Stromal cell of bone marrow (primary cell): ENCODE data around the gene CFI.
"Not testable (repeated sequence)": the region's sequence is repeated elsewhere in the genome, so short reads cannot be mapped to it uniquely, and the experiment has no call there.

Source experiments
- DNase-seq: peaks from one replicate; pipeline ENCODE4 v3.0.0-alpha.2; 2012; ENCODE audit warnings: low read depth

CFI gene

GRCh38 chr4:109795059-109795458, 6.7 kb downstream of the CFI start:
- no peak for DNase-seq

DNA sequence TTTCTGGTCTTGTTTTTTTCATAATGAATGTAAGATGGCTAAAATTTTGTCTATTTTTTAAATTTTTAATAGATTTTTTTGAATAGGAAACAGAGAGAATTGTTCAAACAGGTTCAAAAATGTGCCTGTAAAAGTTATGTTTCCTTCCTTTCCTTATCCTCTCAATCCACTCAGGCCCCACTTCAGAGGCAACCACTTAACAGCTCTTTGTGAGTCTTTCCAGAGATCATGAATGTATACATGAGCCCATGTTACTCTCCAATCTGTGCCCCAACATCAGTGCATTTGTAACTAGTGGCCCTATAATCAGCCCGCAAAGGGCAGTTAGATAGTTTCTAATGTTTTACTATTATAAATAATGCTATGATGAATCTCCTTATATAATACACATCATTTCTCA, 14.0 kb downstream of the CFI start:
- DNase-seq, result no peak

DNA sequence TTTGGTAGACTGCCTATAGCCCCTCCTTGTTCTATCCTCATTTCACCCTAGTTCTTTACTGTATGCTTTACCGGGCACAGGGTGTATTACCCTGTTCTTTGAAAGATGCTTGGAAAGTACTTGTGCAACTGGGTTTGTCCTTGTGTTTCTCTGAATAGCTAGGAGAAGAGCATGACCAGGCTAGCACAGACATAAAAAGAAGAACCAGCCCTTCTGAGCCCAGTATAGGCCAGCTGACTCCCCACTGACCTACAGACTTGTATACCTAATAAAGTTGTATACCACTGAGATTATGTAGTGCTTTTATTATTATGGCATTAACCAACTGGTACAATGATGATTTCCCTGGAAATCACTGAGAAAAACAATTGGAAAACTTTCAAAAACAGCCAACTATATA, 15.0 kb downstream of the CFI start:
- DNase-seq, result no peak

DNA sequence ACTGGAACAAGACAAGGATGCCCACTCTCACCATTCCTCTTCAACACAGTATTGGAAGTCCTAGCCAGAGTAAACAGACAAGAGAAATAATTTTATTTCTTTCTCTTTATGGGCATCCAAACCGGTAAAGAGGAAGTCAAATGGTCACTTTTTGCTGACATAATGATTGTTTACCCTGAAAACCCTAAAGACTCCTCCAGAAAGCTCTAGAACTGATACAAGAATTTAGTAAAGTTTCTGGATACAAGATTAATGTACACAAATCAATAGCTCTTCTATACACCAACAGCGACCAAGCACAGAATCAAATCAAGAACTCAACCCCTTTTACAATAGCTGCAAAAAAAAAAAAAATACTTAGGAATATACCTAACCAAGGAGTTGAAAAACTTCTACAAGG, 19.7 kb downstream of the CFI start:
- DNase-seq, result not testable (repeated sequence)

DNA sequence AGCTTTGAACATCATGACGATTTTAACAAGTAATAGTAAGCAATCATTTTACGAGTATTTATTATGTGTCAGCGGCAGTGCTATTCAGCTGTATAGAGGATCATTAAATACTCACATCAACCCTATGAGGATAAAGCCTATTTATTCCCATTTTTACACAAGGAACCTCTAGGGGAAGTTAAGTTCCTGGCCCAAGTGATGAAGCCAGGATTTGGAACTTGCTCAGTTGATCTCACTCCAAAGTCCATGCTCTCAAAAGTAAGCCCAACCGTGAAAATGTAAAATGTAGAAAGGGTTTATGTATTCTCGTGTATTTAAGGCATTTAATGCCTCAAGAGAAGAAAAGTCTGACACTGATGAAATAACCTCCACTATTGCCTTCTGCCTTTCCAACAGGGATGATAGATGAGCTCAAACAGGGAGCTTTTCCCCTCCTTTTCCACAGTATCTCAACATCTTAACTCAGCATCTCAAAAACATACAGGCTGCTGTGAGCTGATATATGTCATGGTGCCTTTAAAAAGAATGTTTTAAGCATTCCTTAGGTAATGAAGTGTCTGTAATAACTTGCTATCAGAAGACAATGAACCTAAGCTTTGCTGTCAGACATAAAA, 36.9 kb downstream of the CFI start:
- no peak for DNase-seq

DNA sequence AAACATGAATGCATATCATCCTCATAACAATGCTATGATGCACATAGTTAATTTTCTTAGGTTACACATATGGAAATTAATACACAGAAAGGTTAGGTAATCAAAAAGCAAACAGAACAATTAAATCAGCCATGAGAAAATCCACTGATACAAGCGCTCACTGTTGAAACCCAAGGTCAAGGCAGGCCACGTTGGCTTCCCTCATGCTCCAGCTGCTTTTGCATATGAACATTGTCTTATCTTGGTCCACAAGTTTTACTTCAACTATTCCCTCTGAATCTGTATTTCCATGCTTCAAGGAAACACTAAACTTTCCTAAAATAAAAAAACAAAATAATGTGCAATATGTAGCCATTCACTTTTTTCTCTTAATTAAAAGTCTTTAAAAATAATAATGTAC, 37.4 kb downstream of the CFI start:
- no peak for DNase-seq

DNA sequence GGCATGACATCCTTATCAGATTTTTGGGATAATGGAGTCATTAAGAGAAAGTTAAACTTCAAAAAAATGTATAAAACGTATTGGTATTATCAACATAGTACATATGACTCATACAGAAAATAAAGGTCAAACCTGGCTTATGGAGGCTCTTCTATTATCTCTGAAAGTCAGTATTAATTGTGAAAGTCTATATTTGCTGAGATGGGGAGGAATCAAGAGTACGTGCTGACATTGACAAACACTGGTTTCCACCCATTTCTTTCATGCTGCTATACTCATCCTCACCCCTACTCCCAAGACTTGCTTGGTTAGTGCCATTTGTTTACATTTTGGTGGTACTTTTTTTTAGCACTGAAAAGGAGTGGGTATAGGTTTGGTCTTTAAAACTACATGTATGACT, 41.1 kb downstream of the CFI start:
- no peak for DNase-seq

GRCh38 chr4:109755656-109756055, 46.1 kb downstream of the CFI start:
- no peak for DNase-seq

DNA sequence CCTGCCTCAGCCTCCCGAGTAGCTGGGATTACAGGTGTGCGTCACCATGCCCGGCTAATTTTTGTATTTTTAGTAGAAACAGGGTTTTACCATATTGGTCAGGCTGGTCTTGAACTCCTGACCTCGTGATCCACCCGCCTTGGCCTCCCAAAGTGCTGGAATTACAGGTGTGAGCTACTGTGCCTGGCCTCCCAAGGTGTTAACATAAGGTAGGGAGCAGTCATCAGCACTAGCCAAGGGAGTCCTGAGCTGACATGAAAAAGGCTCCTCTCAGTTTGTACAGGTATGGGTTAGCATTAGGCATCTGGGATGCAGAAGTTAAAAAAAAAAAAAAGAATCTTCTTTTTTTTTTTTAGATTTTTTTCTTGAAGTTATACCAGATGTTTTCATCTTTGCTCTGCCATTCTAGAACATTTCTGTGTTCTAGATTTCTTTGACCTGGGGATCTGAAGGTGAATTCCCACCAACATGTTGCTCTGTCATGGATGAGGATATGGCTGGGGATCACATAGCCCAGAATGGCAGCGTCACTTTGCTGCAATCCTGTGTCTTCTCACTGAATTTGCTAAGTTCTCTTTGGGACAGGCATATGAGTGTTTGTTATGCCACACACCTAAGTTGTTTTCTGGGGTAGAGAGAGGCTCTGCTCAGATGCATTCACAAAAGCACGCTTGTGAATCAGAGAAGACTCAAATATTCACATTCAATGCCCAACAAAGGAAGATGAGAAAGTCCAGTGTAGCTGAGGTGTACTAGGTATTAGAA, 47.5 kb downstream of the CFI start:
- no peak for DNase-seq

DNA sequence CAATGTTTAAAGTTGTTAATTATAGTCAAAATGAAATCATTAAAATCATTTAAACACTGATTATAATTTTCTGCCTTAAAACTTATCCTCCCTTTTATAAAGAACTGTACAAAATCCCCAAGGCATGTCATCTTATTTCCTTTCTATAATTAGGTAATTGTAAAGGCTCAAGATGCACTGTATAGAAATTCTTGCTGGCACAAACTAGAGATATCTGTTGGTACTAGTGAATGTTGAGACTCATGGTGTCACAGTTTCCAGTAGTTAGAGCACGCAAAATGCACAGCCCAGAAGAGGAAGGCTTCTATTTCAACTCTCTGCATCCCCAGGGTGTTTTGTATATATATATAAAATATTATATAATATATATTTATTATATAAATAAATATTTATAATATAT, 49.3 kb downstream of the CFI start:
- no peak for DNase-seq

DNA sequence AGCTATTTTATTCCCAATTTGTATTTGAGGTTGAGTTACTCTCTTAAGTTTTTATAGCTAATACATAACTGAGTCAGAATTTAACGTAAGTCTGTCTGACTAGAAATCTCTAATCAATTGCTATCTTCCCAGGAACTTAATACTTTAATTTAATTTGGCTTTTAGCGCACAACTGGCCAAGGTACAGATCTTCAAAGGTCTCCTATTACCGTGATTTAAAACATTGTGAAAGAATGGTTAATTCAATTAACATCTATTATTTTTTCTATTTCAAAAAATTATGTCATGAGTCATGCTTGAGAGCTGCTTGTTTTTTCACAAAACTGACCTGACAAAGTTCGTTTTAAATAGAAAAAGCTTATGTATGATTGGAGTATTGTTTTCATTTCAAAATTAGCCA, 49.9 kb downstream of the CFI start:
- DNase-seq, result no peak

DNA sequence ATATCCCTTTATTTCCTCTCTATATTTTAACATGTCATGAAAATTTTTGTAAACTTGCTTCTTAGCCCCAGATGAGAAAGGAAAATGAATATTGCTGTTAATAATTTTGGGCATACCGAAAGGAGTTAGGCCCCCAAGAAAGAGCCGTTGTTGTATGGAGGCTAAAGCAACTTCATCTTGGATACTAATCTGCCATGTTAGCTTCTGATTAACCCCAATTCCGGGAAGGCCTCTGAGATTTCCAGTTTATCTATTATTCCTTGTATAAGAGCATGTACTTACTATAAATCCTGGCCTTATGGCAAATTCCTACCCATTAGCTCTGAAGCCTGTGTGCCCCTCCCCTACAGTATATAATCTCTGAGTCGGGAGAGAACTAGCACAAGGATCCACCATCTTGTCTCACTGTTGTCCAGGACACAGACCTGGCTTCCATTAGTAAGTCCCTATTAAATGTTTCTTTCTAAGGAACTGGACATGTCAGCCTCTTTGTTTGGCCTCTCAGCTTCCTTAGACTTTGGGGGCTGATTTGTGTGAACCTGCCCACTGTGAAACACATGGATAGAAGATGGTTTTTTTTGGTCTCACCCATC, 51.1 kb downstream of the CFI start:
- DNase-seq, result no peak

DNA sequence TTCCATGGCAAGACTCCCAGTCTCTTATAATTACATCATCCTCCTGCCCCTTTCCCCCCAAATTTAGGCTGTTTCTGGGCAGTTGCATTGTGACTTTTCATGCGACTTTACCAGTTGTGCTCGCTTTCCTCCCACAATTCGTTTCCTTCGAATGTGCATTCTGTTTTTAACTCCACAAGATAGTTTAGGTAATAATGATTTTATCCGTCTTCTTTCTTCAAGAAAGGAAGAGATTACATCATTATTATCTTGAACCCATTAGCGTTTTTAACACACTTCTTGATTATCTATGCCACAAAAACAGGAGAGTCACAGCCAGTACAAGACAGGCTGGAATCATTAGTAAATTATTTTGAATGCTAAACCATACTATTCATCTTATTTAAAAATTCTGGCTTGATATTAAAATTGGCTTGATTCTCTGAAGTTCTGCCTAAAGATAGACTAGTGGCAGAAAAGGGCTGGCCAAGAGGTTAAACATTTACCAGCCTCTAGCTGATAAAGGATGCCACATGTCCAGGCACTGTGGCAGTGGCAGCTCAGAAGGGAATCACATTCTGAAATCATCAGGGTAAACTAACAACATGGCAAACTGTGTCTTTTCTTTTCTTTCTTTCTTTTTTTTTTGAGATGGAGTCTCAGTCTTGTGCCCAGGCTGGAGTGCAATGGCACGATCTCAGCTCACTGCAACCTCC, 52.3 kb downstream of the CFI start:
- no peak for DNase-seq

- no peak for DNase-seq
Measured at GRCh38 chr4:109748114-109748513, 53.7 kb downstream of the CFI start.

DNA sequence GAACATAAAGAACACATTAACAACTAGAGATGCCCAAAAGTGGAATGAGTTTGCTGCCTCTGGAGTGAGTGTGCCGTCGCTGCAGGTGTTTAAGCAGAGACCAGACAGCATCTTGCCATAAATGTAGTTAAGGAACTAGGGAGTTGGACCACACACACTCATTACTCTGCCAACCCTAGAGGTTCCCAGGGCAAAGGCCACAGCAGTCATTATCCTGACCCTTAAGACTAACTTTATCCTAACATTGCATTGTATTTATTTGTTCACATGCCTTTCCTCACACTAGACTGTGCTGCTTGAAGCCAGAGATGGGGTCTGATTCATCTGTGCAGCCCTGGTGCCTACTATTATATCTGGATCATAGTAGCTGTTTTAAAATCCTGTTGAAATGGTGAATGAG, 55.1 kb downstream of the CFI start:
- no peak for DNase-seq

- DNase-seq, result no peak
Measured at GRCh38 chr4:109745830-109746229, 56.0 kb downstream of the CFI start.

- DNase-seq, result no peak
Measured at GRCh38 chr4:109739547-109739946, 62.3 kb downstream of the CFI start.

GRCh38 chr4:109738104-109738872, 63.5 kb downstream of the CFI start:
- no peak for DNase-seq

GRCh38 chr4:109735566-109736365, 66.0 kb downstream of the CFI start:
- no peak for DNase-seq

DNA sequence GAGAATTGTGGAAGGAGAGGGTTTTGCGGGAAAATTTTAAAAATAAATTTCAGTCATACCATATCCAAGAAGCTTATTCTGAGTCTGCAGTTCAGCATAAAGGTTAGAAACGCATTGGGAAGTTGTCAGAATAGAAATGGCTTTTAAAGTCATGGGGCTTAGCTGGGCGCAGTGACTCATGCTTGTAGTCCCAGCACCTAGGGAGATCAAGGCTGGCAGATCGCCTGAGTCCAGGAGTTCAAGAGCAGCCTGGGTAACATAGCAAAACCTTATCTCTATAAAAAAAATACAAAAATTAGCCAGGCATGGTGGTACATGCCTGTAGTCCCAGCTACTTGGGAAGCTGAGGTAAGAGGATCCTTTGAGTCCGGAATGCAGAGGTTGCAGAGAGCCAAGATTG, 68.1 kb downstream of the CFI start:
- DNase-seq, result no peak
